ENCODE measurements around the gene XXYLT1.

- TF ChIP-seq CTCF (IDR thresholded peaks at IDR 0.05) (peak in 2 of 3 experiments; percentile 27 to 72), POLR2AphosphoS5 (IDR thresholded peaks at IDR 0.05; ENCODE audit: insufficient read depth in 1 of 2, low read depth in 1 of 2) (no peak)
Measured at GRCh38 chr3:195270817-195271409, at the start of gene XXYLT1.

Measured in vagina (tissue), 2 donors.